Stomach (tissue), 4 donors: ENCODE measurements around the gene ZNF653.

Experiments
- EP300 ChIP-seq: sonication (generic); formaldehyde crosslinking; IDR thresholded peaks from one replicate; pipeline ENCODE4 v1.6.1; 2017; ENCODE audit warnings: antibody characterized with exemption
- POLR2A ChIP-seq, 4 donors: fragments of 450-650 bp; IDR thresholded peaks; one replicate each; pipeline ENCODE4 v1.6.1; 2016; ENCODE audit warnings: antibody characterized with exemption in 4 of 4, control low read depth in 2 of 4, mild to moderate bottlenecking in 1 of 4, moderate library complexity in 1 of 4
- POLR2AphosphoS5 ChIP-seq, 3 donors: sonication (generic); formaldehyde crosslinking; IDR thresholded peaks; one replicate each; pipeline ENCODE4 v1.6.1; 2016; ENCODE audit warnings: antibody characterized with exemption in 3 of 3
- TF ChIP-seq, protein P1 (sequence below), 7 experiments: fragments of 450-650 bp in 4 of 7; fragments of 200-600 bp in 3 of 7; sonication (generic) in 3 of 7; IDR thresholded peaks; one replicate each; pipeline ENCODE4 v1.5.1; 2016 to 2019; ENCODE audit warnings: antibody characterized with exemption in 7 of 7, control low read depth in 2 of 7, mild to moderate bottlenecking in 1 of 7

DNA sequence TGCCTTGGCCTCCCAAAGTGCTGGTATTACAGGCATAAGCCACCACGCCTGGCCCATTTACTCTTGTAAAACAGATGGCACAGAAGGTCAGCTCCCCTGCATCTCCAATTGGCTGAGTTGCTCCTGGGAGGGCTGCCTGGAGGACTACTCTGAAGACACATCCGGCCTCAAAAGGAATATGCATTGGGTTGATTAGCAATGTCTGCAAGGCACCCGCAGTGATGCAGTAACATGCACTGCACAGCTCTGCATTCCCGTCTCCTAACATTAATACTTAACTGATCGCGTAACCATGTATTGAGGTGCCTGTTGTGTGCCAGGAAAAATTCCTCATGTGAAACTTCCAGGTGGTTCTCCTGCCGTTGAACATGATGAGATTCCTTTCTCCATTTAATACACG is 29.8 kb downstream of the ZNF653 start:
- TF ChIP-seq POLR2AphosphoS5 (IDR thresholded peaks at IDR 0.05) (no peak), POLR2A (IDR thresholded peaks at IDR 0.05) (no peak), EP300 (no peak)
- TF ChIP-seq, protein P1, sequence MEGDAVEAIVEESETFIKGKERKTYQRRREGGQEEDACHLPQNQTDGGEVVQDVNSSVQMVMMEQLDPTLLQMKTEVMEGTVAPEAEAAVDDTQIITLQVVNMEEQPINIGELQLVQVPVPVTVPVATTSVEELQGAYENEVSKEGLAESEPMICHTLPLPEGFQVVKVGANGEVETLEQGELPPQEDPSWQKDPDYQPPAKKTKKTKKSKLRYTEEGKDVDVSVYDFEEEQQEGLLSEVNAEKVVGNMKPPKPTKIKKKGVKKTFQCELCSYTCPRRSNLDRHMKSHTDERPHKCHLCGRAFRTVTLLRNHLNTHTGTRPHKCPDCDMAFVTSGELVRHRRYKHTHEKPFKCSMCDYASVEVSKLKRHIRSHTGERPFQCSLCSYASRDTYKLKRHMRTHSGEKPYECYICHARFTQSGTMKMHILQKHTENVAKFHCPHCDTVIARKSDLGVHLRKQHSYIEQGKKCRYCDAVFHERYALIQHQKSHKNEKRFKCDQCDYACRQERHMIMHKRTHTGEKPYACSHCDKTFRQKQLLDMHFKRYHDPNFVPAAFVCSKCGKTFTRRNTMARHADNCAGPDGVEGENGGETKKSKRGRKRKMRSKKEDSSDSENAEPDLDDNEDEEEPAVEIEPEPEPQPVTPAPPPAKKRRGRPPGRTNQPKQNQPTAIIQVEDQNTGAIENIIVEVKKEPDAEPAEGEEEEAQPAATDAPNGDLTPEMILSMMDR (IDR thresholded peaks at IDR 0.05): no peak
